Measurements from ENCODE around the gene FARP1.

Gene FARP1

DNA sequence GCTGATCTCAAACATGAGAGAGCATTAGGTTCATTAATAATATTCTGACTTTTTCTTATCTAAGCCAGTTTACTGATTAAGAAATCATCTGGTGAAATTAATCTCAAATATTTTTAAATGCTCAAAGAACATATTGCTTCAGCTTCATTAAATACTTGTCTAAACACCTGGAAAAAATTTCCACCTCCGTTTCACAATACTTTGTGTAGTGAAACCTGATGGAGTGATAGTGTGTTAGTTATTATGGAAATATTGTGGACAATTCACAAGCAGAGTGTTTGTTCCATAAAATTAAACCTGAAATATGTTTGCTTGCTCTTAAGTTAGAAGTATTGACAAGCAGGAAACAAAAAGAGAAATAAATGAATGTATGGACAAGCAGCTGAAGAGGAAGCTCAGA, 91.5 kb downstream of the FARP1 start:
- in situ Hi-C loops (cut with HindIII; ENCODE audit: low sequenced_read_pairs) = no loop called here
- TF ChIP-seq, protein P1, sequence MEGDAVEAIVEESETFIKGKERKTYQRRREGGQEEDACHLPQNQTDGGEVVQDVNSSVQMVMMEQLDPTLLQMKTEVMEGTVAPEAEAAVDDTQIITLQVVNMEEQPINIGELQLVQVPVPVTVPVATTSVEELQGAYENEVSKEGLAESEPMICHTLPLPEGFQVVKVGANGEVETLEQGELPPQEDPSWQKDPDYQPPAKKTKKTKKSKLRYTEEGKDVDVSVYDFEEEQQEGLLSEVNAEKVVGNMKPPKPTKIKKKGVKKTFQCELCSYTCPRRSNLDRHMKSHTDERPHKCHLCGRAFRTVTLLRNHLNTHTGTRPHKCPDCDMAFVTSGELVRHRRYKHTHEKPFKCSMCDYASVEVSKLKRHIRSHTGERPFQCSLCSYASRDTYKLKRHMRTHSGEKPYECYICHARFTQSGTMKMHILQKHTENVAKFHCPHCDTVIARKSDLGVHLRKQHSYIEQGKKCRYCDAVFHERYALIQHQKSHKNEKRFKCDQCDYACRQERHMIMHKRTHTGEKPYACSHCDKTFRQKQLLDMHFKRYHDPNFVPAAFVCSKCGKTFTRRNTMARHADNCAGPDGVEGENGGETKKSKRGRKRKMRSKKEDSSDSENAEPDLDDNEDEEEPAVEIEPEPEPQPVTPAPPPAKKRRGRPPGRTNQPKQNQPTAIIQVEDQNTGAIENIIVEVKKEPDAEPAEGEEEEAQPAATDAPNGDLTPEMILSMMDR (IDR thresholded peaks at IDR 0.05; ENCODE audit: low read depth, low read length, missing control alignments) = no peak
- no peak for DNase-seq (ENCODE audit: low read depth)
- no peak overlapping the region for H3K4me3 ChIP-seq (ENCODE audit: low read depth, low read length)

DNA sequence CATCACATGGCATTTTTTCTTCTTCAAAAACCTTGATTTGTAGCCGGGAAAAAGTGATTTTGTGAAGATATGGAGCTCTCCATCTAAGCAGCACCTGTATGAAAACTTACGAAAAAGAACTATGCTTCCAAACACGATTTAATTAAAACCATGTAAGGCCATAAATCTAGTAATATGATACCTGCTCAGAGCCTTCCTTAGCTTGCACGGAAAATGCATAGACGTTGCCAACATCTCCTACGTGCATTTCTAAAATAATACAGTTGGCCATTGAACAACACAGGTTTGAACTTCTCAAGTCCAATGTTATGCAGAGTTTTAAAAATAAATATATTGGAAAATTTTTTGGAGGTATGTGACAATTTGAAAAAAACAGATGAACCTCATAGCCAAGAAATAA, 93.3 kb downstream of the FARP1 start:
- no peak for DNase-seq (ENCODE audit: low read depth)
- H3K4me3 ChIP-seq (ENCODE audit: low read depth, low read length) = no peak overlapping the region
- TF ChIP-seq, protein P1 (IDR thresholded peaks at IDR 0.05; ENCODE audit: low read depth, low read length, missing control alignments) = no peak
- in situ Hi-C loops (cut with HindIII; ENCODE audit: low sequenced_read_pairs) = no loop called here

DNA sequence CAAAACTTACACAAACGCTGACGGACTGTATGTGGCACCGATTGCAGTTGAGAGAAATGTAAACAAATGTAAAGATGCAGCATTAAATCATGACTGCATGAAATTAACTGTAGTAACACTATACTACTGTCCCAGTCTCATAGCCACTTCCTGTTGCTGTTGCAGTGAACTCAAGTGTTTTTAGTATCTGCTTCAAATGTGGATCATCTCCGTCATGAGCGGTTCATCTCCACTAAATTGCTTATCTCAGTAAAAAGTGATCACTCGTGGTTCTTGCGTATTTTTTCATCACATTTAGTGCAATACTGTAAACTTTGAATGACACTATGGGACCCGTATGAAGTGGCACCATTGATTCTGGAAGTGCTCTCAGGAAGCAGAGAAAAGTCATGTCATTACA, 94.4 kb downstream of the FARP1 start:
- no peak for DNase-seq (ENCODE audit: low read depth)
- no peak overlapping the region for H3K4me3 ChIP-seq (ENCODE audit: low read depth, low read length)
- TF ChIP-seq, protein P1 (IDR thresholded peaks at IDR 0.05; ENCODE audit: low read depth, low read length, missing control alignments) = no peak
- in situ Hi-C loops (cut with HindIII; ENCODE audit: low sequenced_read_pairs) = no loop called here

DNA sequence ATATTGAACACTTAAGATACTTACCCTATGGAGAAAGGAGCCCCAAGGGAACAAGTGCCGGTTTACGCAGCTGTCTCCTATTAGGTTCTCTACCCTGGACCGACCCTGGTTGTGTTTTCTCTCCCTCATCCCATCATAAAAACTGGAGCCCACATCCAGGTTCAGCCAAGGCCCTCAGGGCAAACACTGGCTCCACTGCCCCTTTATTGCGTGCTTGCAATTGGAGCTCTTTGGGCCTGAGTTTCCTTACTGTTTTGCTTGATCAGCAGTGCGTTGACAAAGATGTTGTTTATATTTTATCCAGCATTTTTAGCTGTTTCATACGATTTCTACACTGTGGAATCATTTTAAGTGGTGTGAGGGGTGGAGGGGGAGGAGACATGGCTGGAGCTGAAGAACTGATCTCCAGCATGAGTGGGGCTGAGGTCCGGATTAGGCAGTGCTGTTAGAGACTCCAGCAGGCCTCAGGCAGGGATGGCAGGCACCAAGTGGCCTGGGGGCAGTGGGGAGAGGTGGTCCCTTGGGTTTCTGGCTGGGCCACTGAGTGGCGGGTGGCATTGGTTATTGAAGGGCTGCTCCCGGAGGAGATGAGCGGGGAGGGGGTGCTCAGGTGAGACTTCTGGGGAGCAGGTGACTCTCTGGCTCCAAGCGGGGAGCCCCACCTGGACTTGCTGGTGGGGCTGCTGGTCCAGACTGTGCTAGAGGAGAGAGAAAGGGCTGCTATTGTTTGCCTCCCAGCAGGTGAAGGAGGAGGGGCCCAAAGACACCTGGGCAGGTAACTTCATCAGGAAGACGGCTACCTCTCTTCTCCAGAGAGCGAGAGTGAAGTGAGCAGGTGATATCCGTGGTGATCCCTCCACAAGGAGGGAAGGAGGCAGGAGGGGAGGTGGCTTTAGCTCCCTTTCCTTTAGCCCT, 96.5 kb downstream of the FARP1 start:
- no peak overlapping the region for H3K4me3 ChIP-seq (ENCODE audit: low read depth, low read length)
- TF ChIP-seq, protein P1 (IDR thresholded peaks at IDR 0.05; ENCODE audit: low read depth, low read length, missing control alignments) = no peak
- no peak for DNase-seq (ENCODE audit: low read depth)
- in situ Hi-C loops (cut with HindIII; ENCODE audit: low sequenced_read_pairs) = loop anchor here (5.0 kb wide), 1 partner anchor 48 kb away; no protein-coding TSS in a partner anchor

DNA sequence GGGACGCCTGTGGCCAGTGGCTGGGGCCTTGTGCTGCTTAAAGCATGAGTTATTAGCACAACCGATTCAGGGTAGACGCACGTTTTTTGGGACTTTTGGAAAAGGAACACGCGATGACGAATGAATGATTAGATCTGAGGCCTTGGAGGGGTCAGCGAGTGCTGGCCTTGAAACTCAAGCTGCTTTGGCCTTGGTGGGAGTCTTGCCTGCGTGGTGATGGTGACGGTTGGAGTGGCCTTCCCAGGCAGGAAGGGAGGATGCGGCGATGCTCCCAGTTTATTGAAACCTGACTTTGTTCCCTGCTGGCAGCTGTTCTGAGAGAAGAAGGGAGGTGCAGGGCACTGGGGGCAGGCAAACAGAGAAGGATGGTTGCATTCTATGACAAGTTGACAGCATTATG, 97.2 kb downstream of the FARP1 start:
- no peak for DNase-seq (ENCODE audit: low read depth)
- TF ChIP-seq, protein P1 (IDR thresholded peaks at IDR 0.05; ENCODE audit: low read depth, low read length, missing control alignments) = no peak
- H3K4me3 ChIP-seq (ENCODE audit: low read depth, low read length) = no peak overlapping the region
- in situ Hi-C loops (cut with HindIII; ENCODE audit: low sequenced_read_pairs) = loop anchor here (5.0 kb wide), 1 partner anchor 47 kb away; no protein-coding TSS in a partner anchor

DNA sequence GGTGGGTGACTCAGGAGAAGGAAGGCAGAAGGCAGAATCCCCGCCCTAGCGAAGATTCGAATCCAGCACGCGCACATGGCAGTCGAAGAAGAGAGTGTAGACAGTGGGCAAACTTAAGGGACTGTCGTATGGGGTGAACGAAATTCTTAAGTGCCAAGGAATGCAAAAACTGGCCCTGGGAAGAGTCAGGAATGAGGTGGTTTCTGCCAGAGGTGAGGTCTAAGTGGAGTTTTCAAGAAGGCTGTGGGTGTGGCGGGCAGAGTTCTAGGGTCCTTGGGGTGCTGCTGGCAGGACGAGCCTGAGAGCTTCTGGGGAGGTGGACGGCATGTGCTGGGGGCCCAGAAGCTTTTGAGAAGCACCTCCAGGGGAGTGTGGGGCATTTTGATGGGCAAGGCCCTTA, 98.1 kb downstream of the FARP1 start:
- DNase-seq (ENCODE audit: low read depth) = no peak
- in situ Hi-C loops (cut with HindIII; ENCODE audit: low sequenced_read_pairs) = loop anchor here (5.0 kb wide), 1 partner anchor 46 kb away; no protein-coding TSS in a partner anchor
- TF ChIP-seq, protein P1 (IDR thresholded peaks at IDR 0.05; ENCODE audit: low read depth, low read length, missing control alignments) = no peak
- H3K4me3 ChIP-seq (ENCODE audit: low read depth, low read length) = no peak overlapping the region
